WI38 (cell line): ENCODE data around the gene BANP.

Experiments used
- H3K4me3 ChIP-seq: 2 replicates; pipeline ENCODE4 v1.5.1; 2011; ENCODE audit warnings: low read depth, mild to moderate bottlenecking, control low read depth, low read length
- CTCF ChIP-seq: IDR thresholded peaks from 2 replicates; pipeline ENCODE4 v1.5.1; 2012; ENCODE audit warnings: low read depth, mild to moderate bottlenecking, control low read depth, low read length

BANP gene

GRCh38 chr16:88055356-88055755 lies 104.1 kb downstream of the BANP start:
- TF ChIP-seq CTCF = no peak

GRCh38 chr16:88056212-88056611 lies 105.0 kb downstream of the BANP start:
- TF ChIP-seq CTCF = no peak
- no peak overlapping the region for H3K4me3 ChIP-seq

More at GRCh38 chr16:88055356-88055755, 104.1 kb downstream of the BANP start:
- no peak overlapping the region for H3K4me3 ChIP-seq

GRCh38 chr16:88057656-88058055 lies 106.4 kb downstream of the BANP start:
- TF ChIP-seq CTCF = no peak
- H3K4me3 ChIP-seq = no peak overlapping the region

GRCh38 chr16:88058136-88058535 lies 106.9 kb downstream of the BANP start:
- TF ChIP-seq CTCF = no peak
- no peak overlapping the region for H3K4me3 ChIP-seq

GRCh38 chr16:88058817-88059216 lies 107.6 kb downstream of the BANP start:
- H3K4me3 ChIP-seq = no peak overlapping the region
- TF ChIP-seq CTCF = no peak

- no peak overlapping the region for H3K4me3 ChIP-seq
- TF ChIP-seq CTCF = no peak
Observed at GRCh38 chr16:88059701-88060386, 108.6 kb downstream of the BANP start.

- TF ChIP-seq CTCF = no peak
- H3K4me3 ChIP-seq = no peak overlapping the region
Observed at GRCh38 chr16:88060524-88061219, 109.4 kb downstream of the BANP start.
